HK-2 (cell line): Measurements from ENCODE around the gene IL6.

Experiments
- DNase-seq: peaks from one replicate; pipeline ENCODE4 v3.0.0-alpha.2; 2018; ENCODE audit not compliant: unreplicated experiment

The IL6 gene

GRCh38 chr7:22781230-22781711, 54.3 kb downstream of the IL6 start:
- no peak for DNase-seq
